Natural killer cell treated with Interleukin-12 subunit alpha and Interleukin-12 subunit beta and Interleukin-15 and Interleukin-18, amount 100 ng/mL, for 72 hours (primary cell): ENCODE results near the gene ZDHHC5. TPM values are rescaled to one million over a fixed set of nuclear protein-coding genes. Genes with fewer than 3 reads are reported as not detected.

Source experiments
- ATAC-seq, 2 donors: fragments of 150-1000 bp; cut with Tn5 transposase in 1 of 2; sonication (Bioruptor Pico), chemical (Tn5 transposase) in 1 of 2; 2 replicates each; pipeline ENCODE4 v1.10.0; 2021
- DNase-seq: peaks from one replicate; pipeline ENCODE4 v3.0.0; 2022; ENCODE audit warnings: low spot score
- H3K27ac Mint-ChIP-seq, 2 donors: 1 replicate in 1 of 2; 2 replicates in 1 of 2; pipeline ENCODE4 v1.8.0; 2022; ENCODE audit warnings: mixed read lengths in 2 of 2, mild to moderate bottlenecking in 1 of 2, moderate library complexity in 1 of 2
- H3K27me3 Mint-ChIP-seq, 2 donors: 1 replicate in 1 of 2; 2 replicates in 1 of 2; pipeline ENCODE4 v1.8.0; 2022; ENCODE audit warnings: mixed read lengths in 2 of 2
- H3K36me3 Mint-ChIP-seq: one replicate; pipeline ENCODE4 v1.8.0; 2022; ENCODE audit warnings: mixed read lengths
- H3K4me1 Mint-ChIP-seq, 2 donors: 1 replicate in 1 of 2; 2 replicates in 1 of 2; pipeline ENCODE4 v1.8.0; 2022; ENCODE audit warnings: low read depth in 2 of 2, mixed read lengths in 2 of 2, mild to moderate bottlenecking in 1 of 2
- H3K4me3 Mint-ChIP-seq: one replicate; pipeline ENCODE4 v1.8.0; 2022; ENCODE audit warnings: mixed read lengths
- H3K9me3 Mint-ChIP-seq: 2 replicates; pipeline ENCODE4 v1.8.0; 2022; ENCODE audit warnings: mixed read lengths
- total RNA-seq, 2 donors: library from RNA; stranded (reverse); gene quantifications; one replicate each; pipeline ENCODE4 v1.2.3, GENCODE V29; 2022

ZDHHC5 gene
- total RNA-seq, 2 donors from 2014 or later, result 66.2 to 91.9 TPM

GRCh38 chr11:57744357-57744756 lies 76.4 kb downstream of the ZDHHC5 start:
- no peaks in the 10 kb centered on the region for H3K27me3 Mint-ChIP-seq
- H3K4me3 Mint-ChIP-seq, result no peak overlapping the region
- DNase-seq (no peak), ATAC-seq (no peak)
- no peaks in the 10 kb centered on the region for H3K9me3 Mint-ChIP-seq
- H3K27ac Mint-ChIP-seq, result peak overlapping the region; percentile 8 to 31
- peaks cover 15 to 22% of the 10 kb centered on the region in 2 donors for H3K4me1 Mint-ChIP-seq
- peaks cover 10% of the 10 kb centered on the region for H3K36me3 Mint-ChIP-seq

DNA sequence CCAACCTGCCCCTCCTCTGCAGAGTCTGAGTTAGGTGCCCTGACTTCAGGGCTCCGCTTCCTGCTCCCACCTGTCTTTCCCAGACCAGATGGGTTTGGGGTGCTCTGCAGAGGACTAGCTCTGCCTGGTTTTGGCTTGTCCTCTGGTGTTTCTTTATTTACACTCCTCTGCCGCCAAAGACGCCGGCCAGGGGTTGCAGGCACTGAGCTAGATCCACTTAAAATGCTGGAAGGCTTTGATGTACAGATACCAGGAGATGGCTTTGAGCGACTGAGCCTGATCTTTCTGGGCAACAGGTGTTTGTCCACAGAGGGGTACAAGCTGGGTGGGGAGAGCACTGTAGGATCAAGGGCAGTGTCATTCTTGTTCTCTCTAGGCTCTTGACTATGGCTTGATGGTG lies 77.3 kb downstream of the ZDHHC5 start:
- no peaks in the 10 kb centered on the region for H3K9me3 Mint-ChIP-seq
- ATAC-seq, result no peak
- DNase-seq, result no peak
- peaks cover 15 to 20% of the 10 kb centered on the region in 2 donors for H3K4me1 Mint-ChIP-seq
- H3K4me3 Mint-ChIP-seq, result no peak overlapping the region
- H3K27me3 Mint-ChIP-seq, result no peaks in the 10 kb centered on the region
- peak overlapping the region; percentile 8 to 59 for H3K27ac Mint-ChIP-seq
- peaks cover 10% of the 10 kb centered on the region for H3K36me3 Mint-ChIP-seq

DNA sequence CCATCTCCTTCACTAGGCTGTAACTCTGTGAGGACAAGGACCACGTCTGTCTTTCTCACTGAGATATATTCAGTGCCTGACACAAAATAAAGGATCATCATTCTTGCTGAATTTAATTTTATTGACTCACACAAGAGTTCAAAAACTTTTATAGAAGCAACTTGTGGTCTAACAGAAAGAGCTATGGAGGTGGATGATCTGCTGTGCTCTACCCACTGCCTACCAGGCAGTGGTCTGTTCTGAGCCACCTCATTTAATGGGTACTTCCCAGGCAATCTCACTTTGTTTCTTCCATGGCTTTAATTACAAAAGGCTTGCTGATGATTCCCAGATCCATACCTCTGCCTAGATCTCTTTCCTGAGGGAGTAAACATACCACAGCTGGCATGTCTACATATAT lies 79.0 kb downstream of the ZDHHC5 start:
- peaks cover 12 to 13% of the 10 kb centered on the region in 2 donors for H3K4me1 Mint-ChIP-seq
- no peak overlapping the region for H3K4me3 Mint-ChIP-seq
- H3K27ac Mint-ChIP-seq, result peak overlapping the region; percentile 8 to 59
- H3K9me3 Mint-ChIP-seq, result no peaks in the 10 kb centered on the region
- H3K36me3 Mint-ChIP-seq, result peaks cover 7% of the 10 kb centered on the region
- DNase-seq (no peak), ATAC-seq (no peak)
- H3K27me3 Mint-ChIP-seq, result no peaks in the 10 kb centered on the region

Other genes starting within 250 kb of the ZDHHC5 start
- gene SLC43A3, start 241.0 kb upstream of the ZDHHC5 start, total RNA-seq, result 100 to 1,000 TPM in 1 of 2 donors, 10 to 100 TPM in 1; 86.9 to 308 TPM
- not detected for gene RTN4RL2, start 207.6 kb upstream of the ZDHHC5 start, total RNA-seq
- gene SLC43A1, start 152.4 kb upstream of the ZDHHC5 start, total RNA-seq, result 10 to 100 TPM in 1 of 2 donors, 1 to 10 TPM in 1; 4.2 to 16.5 TPM
- gene TIMM10, start 137.4 kb upstream of the ZDHHC5 start, total RNA-seq, result 100 to 1,000 TPM in 1 of 2 donors, 10 to 100 TPM in 1; 77.6 to 131 TPM
- gene SMTNL1, start 130.5 kb upstream of the ZDHHC5 start, total RNA-seq, result not detected
- gene UBE2L6, start 100.4 kb upstream of the ZDHHC5 start, total RNA-seq, result 100 to 1,000 TPM in 1 of 2 donors, 10 to 100 TPM in 1; 87.8 to 101 TPM
- gene SERPING1, start 70.4 kb upstream of the ZDHHC5 start, total RNA-seq, result not detected
- not detected for gene YPEL4, start 18.2 kb upstream of the ZDHHC5 start, total RNA-seq
- 10 to 100 TPM; 16.5 to 23.0 TPM for gene CLP1, start 10.4 kb upstream of the ZDHHC5 start, total RNA-seq
- gene MED19, start 44.1 kb downstream of the ZDHHC5 start, total RNA-seq, result 10 to 100 TPM in 1 of 2 donors, 1 to 10 TPM in 1; 7.0 to 17.0 TPM
- 10 to 100 TPM; 77.3 to 96.9 TPM for gene TMX2, start 44.5 kb downstream of the ZDHHC5 start, total RNA-seq
- gene SELENOH, start 73.4 kb downstream of the ZDHHC5 start, total RNA-seq, result 100 to 1,000 TPM; 141 to 178 TPM
- gene BTBD18, start 83.7 kb downstream of the ZDHHC5 start, total RNA-seq, result not detected
- gene CTNND1, start 93.7 kb downstream of the ZDHHC5 start, total RNA-seq, result 10 to 100 TPM in 1 of 2 donors, 1 to 10 TPM in 1; 9.2 to 10.6 TPM